GM18867 (cell line): ENCODE data around the gene COBLL1.

Experiments
- ATAC-seq: cut with Tn5 transposase; IDR thresholded peaks from one replicate; pipeline ENCODE4 v1.9.1; 2021; ENCODE audit warnings: mild to moderate bottlenecking, moderate library complexity; ENCODE audit not compliant: unreplicated experiment

COBLL1 gene

GRCh38 chr2:164761737-164762460, 79.7 kb downstream of the COBLL1 start:
- ATAC-seq = peak; percentile 24

GRCh38 chr2:164761201-164761600, 80.4 kb downstream of the COBLL1 start:
- peak; percentile 100 for ATAC-seq

GRCh38 chr2:164760179-164760578, 81.4 kb downstream of the COBLL1 start:
- ATAC-seq = no peak

- no peak for ATAC-seq
Observed at GRCh38 chr2:164757934-164758695, 83.5 kb downstream of the COBLL1 start.

GRCh38 chr2:164756773-164757172, 84.8 kb downstream of the COBLL1 start:
- no peak for ATAC-seq

- no peak for ATAC-seq
Observed at GRCh38 chr2:164755952-164756351, 85.7 kb downstream of the COBLL1 start.

GRCh38 chr2:164754157-164755093, 87.2 kb downstream of the COBLL1 start:
- ATAC-seq = peak; percentile 63

GRCh38 chr2:164752956-164753355, 88.7 kb downstream of the COBLL1 start:
- ATAC-seq = no peak

GRCh38 chr2:164747783-164748433, 93.7 kb downstream of the COBLL1 start:
- no peak for ATAC-seq

- ATAC-seq = no peak
Observed at GRCh38 chr2:164747140-164747539, 94.5 kb downstream of the COBLL1 start.

GRCh38 chr2:164746713-164747112, 94.9 kb downstream of the COBLL1 start:
- no peak for ATAC-seq

- ATAC-seq = no peak
Observed at GRCh38 chr2:164745012-164745797, 96.4 kb downstream of the COBLL1 start.

GRCh38 chr2:164742738-164743317, 98.8 kb downstream of the COBLL1 start:
- no peak for ATAC-seq

- ATAC-seq = no peak
Observed at GRCh38 chr2:164739966-164740365, 101.7 kb downstream of the COBLL1 start.

- ATAC-seq = peak; percentile 81
Observed at GRCh38 chr2:164737612-164738081, 104.0 kb downstream of the COBLL1 start.

- ATAC-seq = no peak
Observed at GRCh38 chr2:164735309-164735919, 106.2 kb downstream of the COBLL1 start.

- ATAC-seq = no peak
Observed at GRCh38 chr2:164734196-164734595, 107.4 kb downstream of the COBLL1 start.

GRCh38 chr2:164725542-164725941, 116.1 kb downstream of the COBLL1 start:
- no peak for ATAC-seq
